Nephron (organoid): ENCODE results near the gene IPO13.

ENCODE experiments used
- H3K27ac Mint-ChIP-seq, 3 experiments: 2 replicates each; pipeline ENCODE4 v1.8.0; 2020; ENCODE audit warnings: mixed read lengths in 3 of 3, mild to moderate bottlenecking in 2 of 3, moderate library complexity in 1 of 3
- H3K27me3 Mint-ChIP-seq: 2 replicates; pipeline ENCODE4 v1.8.0; 2021; ENCODE audit warnings: low read depth, mild to moderate bottlenecking, moderate library complexity, mixed read lengths
- H3K36me3 Mint-ChIP-seq: 2 replicates; pipeline ENCODE4 v1.8.0; 2020; ENCODE audit warnings: low read depth, mixed read lengths
- H3K4me1 Mint-ChIP-seq: 2 replicates; pipeline ENCODE4 v1.8.0; 2020; ENCODE audit warnings: mixed read lengths
- H3K4me3 Mint-ChIP-seq, 3 experiments: 2 replicates each; pipeline ENCODE4 v1.8.0; 2020; ENCODE audit warnings: mild to moderate bottlenecking in 3 of 3, mixed read lengths in 3 of 3, moderate library complexity in 2 of 3
- H3K9me3 Mint-ChIP-seq: 2 replicates; pipeline ENCODE4 v1.8.0; 2020; ENCODE audit warnings: mixed read lengths
- CTCF ChIP-seq, 3 experiments: fragments of 200-600 bp; sonication (generic); IDR thresholded peaks; one replicate each; pipeline ENCODE4 v1.5.0; 2021; ENCODE audit warnings: antibody characterized with exemption in 3 of 3; ENCODE audit not compliant: unreplicated experiment in 3 of 3

The IPO13 gene

GRCh38 chr1:43986712-43987111, 40.0 kb downstream of the IPO13 start:
- no peaks in the 10 kb centered on the region for H3K27me3 Mint-ChIP-seq

GRCh38 chr1:43987159-43987902, 40.6 kb downstream of the IPO13 start:
- TF ChIP-seq CTCF (IDR thresholded peaks at IDR 0.05; ENCODE audit: unreplicated experiment in 3 of 3): no peak
- peaks cover 22% of the 10 kb centered on the region for H3K4me1 Mint-ChIP-seq
- no peaks in the 10 kb centered on the region for H3K27me3 Mint-ChIP-seq
- H3K9me3 Mint-ChIP-seq: no peaks in the 10 kb centered on the region
- peak overlapping the region; percentile 0 to 53 (median 27) for H3K4me3 Mint-ChIP-seq
- peaks cover 30% of the 10 kb centered on the region for H3K36me3 Mint-ChIP-seq
- H3K27ac Mint-ChIP-seq: peak overlapping the region; percentile 55 to 98 (median 77)

More at GRCh38 chr1:43986712-43987111, 40.0 kb downstream of the IPO13 start:
- peaks cover 22% of the 10 kb centered on the region for H3K4me1 Mint-ChIP-seq
- no peak for TF ChIP-seq CTCF (IDR thresholded peaks at IDR 0.05; ENCODE audit: unreplicated experiment in 3 of 3)
- peaks cover 30% of the 10 kb centered on the region for H3K36me3 Mint-ChIP-seq
- no peaks in the 10 kb centered on the region for H3K9me3 Mint-ChIP-seq
- peak overlapping the region in 1 of 3 experiments; percentile 98 for H3K27ac Mint-ChIP-seq
- H3K4me3 Mint-ChIP-seq: no peak overlapping the region

- H3K27ac Mint-ChIP-seq: peak overlapping the region in 2 of 3 experiments; percentile 62 to 66
- peaks cover 13% of the 10 kb centered on the region for H3K4me1 Mint-ChIP-seq
- peak overlapping the region; percentile 90 to 93 (median 91) for H3K4me3 Mint-ChIP-seq
- H3K27me3 Mint-ChIP-seq: peaks cover 3% of the 10 kb centered on the region
- H3K9me3 Mint-ChIP-seq: no peaks in the 10 kb centered on the region
- no peak for TF ChIP-seq CTCF (IDR thresholded peaks at IDR 0.05; ENCODE audit: unreplicated experiment in 3 of 3)
- H3K36me3 Mint-ChIP-seq: peaks cover 19% of the 10 kb centered on the region
These were observed 43.8 kb downstream of the IPO13 start for GRCh38 chr1:43990271-43991199.

- Mint-ChIP-seq H3K27ac (peak overlapping the region in 2 of 3 experiments; percentile 62 to 66), H3K36me3 (peaks cover 13% of the 10 kb centered on the region), H3K4me1 (peaks cover 13% of the 10 kb centered on the region), H3K4me3 (peak overlapping the region; percentile 90 to 93 (median 91)), H3K27me3 (peaks cover 3% of the 10 kb centered on the region), H3K9me3 (no peaks in the 10 kb centered on the region)
- TF ChIP-seq CTCF (IDR thresholded peaks at IDR 0.05; ENCODE audit: unreplicated experiment in 3 of 3): no peak
These were observed 44.4 kb downstream of the IPO13 start for GRCh38 chr1:43991200-43991475.

- H3K9me3 Mint-ChIP-seq: no peaks in the 10 kb centered on the region
- H3K36me3 Mint-ChIP-seq: peaks cover 8% of the 10 kb centered on the region
- peaks cover 6% of the 10 kb centered on the region for H3K27me3 Mint-ChIP-seq
- TF ChIP-seq CTCF (IDR thresholded peaks at IDR 0.05; ENCODE audit: unreplicated experiment in 3 of 3): peak in 1 of 3 experiments; percentile 16
- peaks cover 17% of the 10 kb centered on the region for H3K4me1 Mint-ChIP-seq
- H3K27ac Mint-ChIP-seq: peak within 1 kb of the TSS in 2 of 3 experiments; percentile 62 to 66
- H3K4me3 Mint-ChIP-seq: peak within 1 kb of the TSS; percentile 90 to 93 (median 91)
These were observed 44.9 kb downstream of the IPO13 start, which contains the start of gene CCDC24 for GRCh38 chr1:43991476-43992231. Gene CCDC24 (plus strand): TSS chr1:43991599. CDS start chr1:43991879, 280 bp downstream.
